ENCODE data around the gene PI4K2A. TPM values are rescaled to one million over a fixed set of nuclear protein-coding genes. Genes with fewer than 3 reads are reported as not detected.

The PI4K2A gene
- total RNA-seq, 2 donors from 2014 or later, result 15.4 to 16.6 TPM

- H3K27ac Mint-ChIP-seq, result no peak overlapping the region
- H3K27me3 Mint-ChIP-seq (ENCODE audit: low read depth), result peaks cover 9% of the 10 kb centered on the region
- ATAC-seq (replicated peaks in 1 of 2) (no peak), DNase-seq (no peak)
- H3K36me3 Mint-ChIP-seq (ENCODE audit: insufficient read depth in 2 of 2), result no peaks in the 10 kb centered on the region
- no peaks in the 10 kb centered on the region for H3K9me3 Mint-ChIP-seq
- H3K4me1 Mint-ChIP-seq (ENCODE audit: low read depth), result no peaks in the 10 kb centered on the region
- H3K4me3 Mint-ChIP-seq, result no peak overlapping the region
These were observed 81.7 kb downstream of the PI4K2A start for GRCh38 chr10:97721871-97722780.

DNA sequence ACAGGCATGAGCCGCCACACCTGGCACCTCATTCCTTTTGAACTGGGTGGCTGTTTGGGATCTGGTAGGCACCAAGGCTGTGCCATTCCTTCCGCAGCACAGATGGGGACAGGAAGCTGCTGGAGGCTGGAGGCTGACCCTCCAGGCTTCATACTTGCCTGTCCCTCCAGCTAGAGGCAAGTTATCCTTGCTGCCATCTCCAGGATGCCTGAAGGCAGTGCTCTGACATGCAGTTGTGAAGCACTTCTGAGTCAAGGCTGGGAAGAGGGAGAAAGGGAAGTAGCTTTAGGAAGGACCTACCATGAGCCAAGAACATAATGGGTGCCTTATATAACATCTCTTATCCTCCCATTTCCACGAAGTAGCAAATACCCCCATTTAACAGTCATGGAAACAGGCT, 82.5 kb downstream of the PI4K2A start:
- no peaks in the 10 kb centered on the region for H3K36me3 Mint-ChIP-seq (ENCODE audit: insufficient read depth in 2 of 2)
- ATAC-seq (replicated peaks in 1 of 2) (no peak), DNase-seq (no peak)
- peaks cover 9% of the 10 kb centered on the region for H3K27me3 Mint-ChIP-seq (ENCODE audit: low read depth)
- no peaks in the 10 kb centered on the region for H3K9me3 Mint-ChIP-seq
- no peak overlapping the region for H3K4me3 Mint-ChIP-seq
- H3K4me1 Mint-ChIP-seq (ENCODE audit: low read depth), result no peaks in the 10 kb centered on the region
- no peak overlapping the region for H3K27ac Mint-ChIP-seq

DNA sequence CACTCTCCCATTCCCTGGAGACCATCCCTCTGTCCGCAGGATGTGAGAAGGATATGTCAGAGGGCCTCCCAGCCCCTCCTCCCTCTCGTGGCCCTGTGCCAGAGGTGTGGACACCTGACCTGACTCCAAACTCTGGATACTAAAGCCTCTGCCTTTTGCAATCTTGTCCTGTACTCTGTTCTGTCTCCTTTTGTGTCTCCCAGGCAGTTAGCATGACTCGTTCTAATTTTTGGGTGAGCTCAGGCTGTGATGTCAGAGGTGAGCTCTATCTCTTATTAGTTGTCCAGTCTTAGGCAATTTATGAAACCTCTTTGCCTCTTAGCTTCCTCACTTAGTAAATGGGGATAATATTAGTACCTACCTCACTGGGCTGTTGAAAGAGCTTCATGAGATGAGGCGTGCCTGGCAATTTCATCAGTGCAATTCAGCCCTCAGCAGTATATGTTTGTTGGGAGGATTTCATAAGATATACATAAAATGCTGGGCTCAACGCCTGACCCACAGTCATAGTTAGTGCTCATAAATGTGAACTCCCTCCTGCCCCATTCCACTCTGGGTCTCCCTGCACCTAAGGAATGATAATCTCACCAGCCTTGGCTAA, 84.0 kb downstream of the PI4K2A start:
- H3K27me3 Mint-ChIP-seq (ENCODE audit: low read depth), result peaks cover 15% of the 10 kb centered on the region
- ATAC-seq (replicated peaks in 1 of 2), result no peak
- DNase-seq, result no peak
- H3K27ac Mint-ChIP-seq, result no peak overlapping the region
- H3K9me3 Mint-ChIP-seq, result no peaks in the 10 kb centered on the region
- no peaks in the 10 kb centered on the region for H3K36me3 Mint-ChIP-seq (ENCODE audit: insufficient read depth in 2 of 2)
- H3K4me1 Mint-ChIP-seq (ENCODE audit: low read depth), result peaks cover 4% of the 10 kb centered on the region
- H3K4me3 Mint-ChIP-seq, result no peak overlapping the region

Other genes with a start within 250 kb of the PI4K2A start
- gene RRP12, start 239.3 kb upstream of the PI4K2A start, total RNA-seq, result 10 to 100 TPM; 27.8 to 33.5 TPM
- 100 to 1,000 TPM; 362 to 512 TPM for gene PGAM1, start 214.5 kb upstream of the PI4K2A start, total RNA-seq
- 10 to 100 TPM; 75.3 to 75.7 TPM for gene EXOSC1, start 194.7 kb upstream of the PI4K2A start, total RNA-seq
- 10 to 100 TPM; 35.5 to 37.8 TPM for gene ZDHHC16, start 194.5 kb upstream of the PI4K2A start, total RNA-seq
- gene MMS19, start 142.2 kb upstream of the PI4K2A start, total RNA-seq, result 100 to 1,000 TPM in 1 of 2 donors, 10 to 100 TPM in 1; 92.2 to 113 TPM
- 1 to 10 TPM; 3.7 to 4.1 TPM for gene UBTD1, start 141.7 kb upstream of the PI4K2A start, total RNA-seq
- gene ANKRD2, start 67.9 kb upstream of the PI4K2A start, total RNA-seq, result not detected
- gene HOGA1, start 56.3 kb upstream of the PI4K2A start, total RNA-seq, result not detected
- gene C10orf62, start 51.0 kb upstream of the PI4K2A start, total RNA-seq, result not detected
- 1 to 10 TPM; 4.4 to 7.6 TPM for gene MORN4, start 7.2 kb upstream of the PI4K2A start, total RNA-seq
- gene AVPI1, start 46.6 kb downstream of the PI4K2A start, total RNA-seq, result 1 to 10 TPM; 1.8 to 5.3 TPM
- 1 to 10 TPM; 1.5 to 1.9 TPM for gene MARVELD1, start 73.1 kb downstream of the PI4K2A start, total RNA-seq
- gene ZFYVE27, start 96.5 kb downstream of the PI4K2A start, total RNA-seq, result 10 to 100 TPM; 33.7 to 40.0 TPM
- gene SFRP5, start 131.3 kb downstream of the PI4K2A start, total RNA-seq, result not detected
- under 1 TPM; 0.55 to 0.83 TPM for gene GOLGA7B, start 209.2 kb downstream of the PI4K2A start, total RNA-seq

Measured in activated T-cell treated with anti-CD3 and anti-CD28 coated beads, Interleukin-2, amount 50 U/mL, for 72 hours (primary cell).